Chondrocyte (in vitro differentiated cells): ENCODE results near the gene PRRX1. TPM values are rescaled to one million over a fixed set of nuclear protein-coding genes. Genes with fewer than 3 reads are reported as not detected.
A peak's percentile ranks its signal among the peaks of the same experiment; 100 is the strongest.

Experiments
- DNase-seq: peaks from one replicate; pipeline ENCODE4 v3.0.0; 2021; ENCODE audit warnings: mixed read lengths, low spot score
- H3K27ac Mint-ChIP-seq: one replicate; pipeline ENCODE4 v1.8.0; 2021; ENCODE audit warnings: mild to moderate bottlenecking, moderate library complexity, mixed read lengths; ENCODE audit not compliant: unreplicated experiment
- H3K27me3 Mint-ChIP-seq: 2 replicates; pipeline ENCODE4 v1.8.0; 2021; ENCODE audit warnings: low read depth, mixed read lengths
- H3K36me3 Mint-ChIP-seq: 2 replicates; pipeline ENCODE4 v1.8.0; 2021; ENCODE audit warnings: low read depth, mixed read lengths
- H3K4me1 Mint-ChIP-seq: 2 replicates; pipeline ENCODE4 v1.8.0; 2021; ENCODE audit warnings: low read depth, mild to moderate bottlenecking, mixed read lengths
- H3K4me3 Mint-ChIP-seq: one replicate; pipeline ENCODE4 v1.8.0; 2021; ENCODE audit warnings: mild to moderate bottlenecking, moderate library complexity, mixed read lengths; ENCODE audit not compliant: unreplicated experiment
- H3K9me3 Mint-ChIP-seq: 2 replicates; pipeline ENCODE4 v1.8.0; 2021; ENCODE audit warnings: low read depth, mixed read lengths
- CTCF ChIP-seq: fragments of 200-600 bp; sonication (generic); IDR thresholded peaks from 2 replicates; pipeline ENCODE4 v1.5.0; 2021; ENCODE audit warnings: antibody characterized with exemption, mild to moderate bottlenecking, moderate library complexity
- total RNA-seq: library from RNA; stranded (reverse); gene quantifications from 3 replicates; pipeline ENCODE4 v1.2.1, GENCODE V29; 2021

Gene PRRX1
- total RNA-seq, 1 donor from 2014 or later = 158 TPM

GRCh38 chr1:170734412-170735175, 70.7 kb downstream of the PRRX1 start:
- Mint-ChIP-seq H3K27ac (peak overlapping the region; percentile 82), H3K9me3 (no peaks in the 10 kb centered on the region), H3K4me1 (peaks cover 51% of the 10 kb centered on the region), H3K36me3 (peaks cover 46% of the 10 kb centered on the region), H3K4me3 (no peak overlapping the region), H3K27me3 (no peaks in the 10 kb centered on the region)
- TF ChIP-seq CTCF = no peak
- no peak for DNase-seq

- Mint-ChIP-seq H3K4me3 (no peak overlapping the region), H3K9me3 (no peaks in the 10 kb centered on the region), H3K27ac (peak overlapping the region; percentile 82), H3K36me3 (peaks cover 47% of the 10 kb centered on the region), H3K27me3 (no peaks in the 10 kb centered on the region), H3K4me1 (peaks cover 47% of the 10 kb centered on the region)
- no peak for DNase-seq
- TF ChIP-seq CTCF = no peak
These were observed 71.7 kb downstream of the PRRX1 start for GRCh38 chr1:170735366-170736263.

- Mint-ChIP-seq H3K9me3 (peaks cover 4% of the 10 kb centered on the region), H3K4me3 (no peak overlapping the region), H3K27ac (no peak overlapping the region), H3K36me3 (peaks cover 28% of the 10 kb centered on the region), H3K4me1 (peaks cover 20% of the 10 kb centered on the region), H3K27me3 (no peaks in the 10 kb centered on the region)
- no peak for TF ChIP-seq CTCF
- DNase-seq = no peak
These were observed 75.9 kb downstream of the PRRX1 start for GRCh38 chr1:170739803-170740202.

DNA sequence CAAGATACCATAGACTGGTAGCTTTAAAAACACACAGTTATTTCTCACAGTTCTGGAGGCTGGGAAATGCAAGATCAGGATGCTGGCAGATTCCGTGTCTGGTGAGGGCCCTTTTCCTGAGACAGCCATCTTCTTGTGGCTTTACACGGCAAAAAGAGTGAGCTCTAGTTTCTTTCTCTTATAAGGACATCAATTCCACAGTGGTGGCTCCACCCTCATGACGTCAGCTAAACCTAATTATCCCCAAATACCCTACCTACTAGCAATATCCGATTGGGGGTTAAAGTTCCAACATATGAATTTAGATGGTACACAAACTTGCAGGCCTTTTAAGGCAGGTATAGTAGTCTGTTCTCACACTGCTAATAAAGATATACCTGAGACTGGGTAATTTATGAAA, 77.7 kb downstream of the PRRX1 start:
- no peak for TF ChIP-seq CTCF
- no peak for DNase-seq
- H3K27me3 Mint-ChIP-seq = no peaks in the 10 kb centered on the region
- H3K36me3 Mint-ChIP-seq = peaks cover 17% of the 10 kb centered on the region
- peaks cover 4% of the 10 kb centered on the region for H3K9me3 Mint-ChIP-seq
- peaks cover 4% of the 10 kb centered on the region for H3K4me1 Mint-ChIP-seq
- no peak overlapping the region for H3K4me3 Mint-ChIP-seq
- no peak overlapping the region for H3K27ac Mint-ChIP-seq

- Mint-ChIP-seq H3K27ac (no peak overlapping the region), H3K27me3 (no peaks in the 10 kb centered on the region), H3K36me3 (peaks cover 10% of the 10 kb centered on the region), H3K4me3 (no peak overlapping the region), H3K9me3 (peaks cover 4% of the 10 kb centered on the region), H3K4me1 (peaks cover 4% of the 10 kb centered on the region)
- peak; percentile 31 for TF ChIP-seq CTCF
- DNase-seq = no peak
These were observed 78.7 kb downstream of the PRRX1 start for GRCh38 chr1:170742600-170742999.
